ENCODE results near the gene INPP5J. TPM values are rescaled to one million over a fixed set of nuclear protein-coding genes. Genes with fewer than 3 reads are reported as not detected.

The INPP5J gene
- total and polyA plus RNA-seq, 9 of the 15 experiments (the other 6 are each of a cell fraction or from before 2014, with no cell fraction given), result 0.10 to 6.3 (median 4.8) TPM

DNA sequence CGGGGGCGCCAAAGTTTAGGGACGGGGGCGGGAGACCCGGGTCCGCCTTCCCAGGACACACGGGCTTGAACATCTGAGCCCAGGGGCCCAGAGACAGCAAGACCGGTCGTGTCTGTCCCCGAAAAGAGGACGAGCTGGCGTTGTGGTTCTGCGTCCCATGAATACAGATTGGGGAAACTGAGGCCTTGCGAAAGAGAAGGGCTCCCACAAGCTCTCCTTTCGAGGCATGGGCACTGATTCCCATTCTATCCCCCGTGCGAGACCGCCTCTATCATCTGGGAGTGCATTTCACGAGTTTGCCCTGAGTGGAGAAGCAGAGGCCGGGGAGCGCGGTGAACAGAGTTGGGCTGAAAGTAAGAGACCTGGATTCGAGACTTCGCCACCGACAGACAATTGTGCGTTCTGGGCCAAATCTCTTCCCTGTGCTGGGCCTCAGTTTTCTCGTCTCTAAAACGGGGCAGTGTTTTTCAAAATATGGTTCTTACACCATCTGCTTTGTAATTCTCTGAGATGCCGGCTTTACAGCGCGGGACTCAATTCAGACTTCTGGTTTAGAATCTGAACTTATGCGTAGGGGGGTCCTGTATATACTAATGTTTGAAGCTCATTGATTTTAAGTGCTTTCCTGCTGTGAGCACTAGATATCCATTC, 37.7 kb downstream of the INPP5J start (continued):
- TF ChIP-seq ZBTB12 (CRISPR knock-in tag; IDR thresholded peaks at IDR 0.05), result no peak
- no peak for TF ChIP-seq NR2C2 (CRISPR knock-in tag; IDR thresholded peaks at IDR 0.05)
- peak; percentile 76; the same call in 1 of the 2 replicates for TF ChIP-seq NR2C2 (tag; IDR thresholded peaks at IDR 0.05)
- TF ChIP-seq, protein P1, sequence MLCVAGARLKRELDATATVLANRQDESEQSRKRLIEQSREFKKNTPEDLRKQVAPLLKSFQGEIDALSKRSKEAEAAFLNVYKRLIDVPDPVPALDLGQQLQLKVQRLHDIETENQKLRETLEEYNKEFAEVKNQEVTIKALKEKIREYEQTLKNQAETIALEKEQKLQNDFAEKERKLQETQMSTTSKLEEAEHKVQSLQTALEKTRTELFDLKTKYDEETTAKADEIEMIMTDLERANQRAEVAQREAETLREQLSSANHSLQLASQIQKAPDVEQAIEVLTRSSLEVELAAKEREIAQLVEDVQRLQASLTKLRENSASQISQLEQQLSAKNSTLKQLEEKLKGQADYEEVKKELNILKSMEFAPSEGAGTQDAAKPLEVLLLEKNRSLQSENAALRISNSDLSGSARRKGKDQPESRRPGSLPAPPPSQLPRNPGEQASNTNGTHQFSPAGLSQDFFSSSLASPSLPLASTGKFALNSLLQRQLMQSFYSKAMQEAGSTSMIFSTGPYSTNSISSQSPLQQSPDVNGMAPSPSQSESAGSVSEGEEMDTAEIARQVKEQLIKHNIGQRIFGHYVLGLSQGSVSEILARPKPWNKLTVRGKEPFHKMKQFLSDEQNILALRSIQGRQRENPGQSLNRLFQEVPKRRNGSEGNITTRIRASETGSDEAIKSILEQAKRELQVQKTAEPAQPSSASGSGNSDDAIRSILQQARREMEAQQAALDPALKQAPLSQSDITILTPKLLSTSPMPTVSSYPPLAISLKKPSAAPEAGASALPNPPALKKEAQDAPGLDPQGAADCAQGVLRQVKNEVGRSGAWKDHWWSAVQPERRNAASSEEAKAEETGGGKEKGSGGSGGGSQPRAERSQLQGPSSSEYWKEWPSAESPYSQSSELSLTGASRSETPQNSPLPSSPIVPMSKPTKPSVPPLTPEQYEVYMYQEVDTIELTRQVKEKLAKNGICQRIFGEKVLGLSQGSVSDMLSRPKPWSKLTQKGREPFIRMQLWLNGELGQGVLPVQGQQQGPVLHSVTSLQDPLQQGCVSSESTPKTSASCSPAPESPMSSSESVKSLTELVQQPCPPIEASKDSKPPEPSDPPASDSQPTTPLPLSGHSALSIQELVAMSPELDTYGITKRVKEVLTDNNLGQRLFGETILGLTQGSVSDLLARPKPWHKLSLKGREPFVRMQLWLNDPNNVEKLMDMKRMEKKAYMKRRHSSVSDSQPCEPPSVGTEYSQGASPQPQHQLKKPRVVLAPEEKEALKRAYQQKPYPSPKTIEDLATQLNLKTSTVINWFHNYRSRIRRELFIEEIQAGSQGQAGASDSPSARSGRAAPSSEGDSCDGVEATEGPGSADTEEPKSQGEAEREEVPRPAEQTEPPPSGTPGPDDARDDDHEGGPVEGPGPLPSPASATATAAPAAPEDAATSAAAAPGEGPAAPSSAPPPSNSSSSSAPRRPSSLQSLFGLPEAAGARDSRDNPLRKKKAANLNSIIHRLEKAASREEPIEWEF (CRISPR knock-in tag; IDR thresholded peaks at IDR 0.05), result no peak
